ENCODE data around the gene CCDC178.

The CCDC178 gene

DNA sequence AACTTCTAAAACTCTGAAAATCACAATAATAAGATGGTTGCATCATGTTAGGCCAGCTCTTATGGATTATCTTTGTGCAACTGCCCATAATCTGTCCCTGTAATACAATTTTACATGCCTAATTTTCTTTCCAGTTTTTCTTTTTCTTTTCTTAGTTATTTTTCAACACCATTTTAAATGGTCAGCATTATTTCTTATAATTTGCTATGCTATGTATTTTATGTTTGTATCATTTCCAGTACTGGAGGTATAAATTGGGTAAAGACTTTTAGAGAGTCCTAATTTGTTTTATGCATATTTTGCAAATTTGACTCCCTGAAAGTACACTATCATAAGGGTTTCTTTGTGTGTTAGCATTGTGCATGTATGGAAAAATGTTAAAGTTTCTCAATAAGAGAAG lies 333.0 kb downstream of the CCDC178 start:
- TF ChIP-seq, protein P1, sequence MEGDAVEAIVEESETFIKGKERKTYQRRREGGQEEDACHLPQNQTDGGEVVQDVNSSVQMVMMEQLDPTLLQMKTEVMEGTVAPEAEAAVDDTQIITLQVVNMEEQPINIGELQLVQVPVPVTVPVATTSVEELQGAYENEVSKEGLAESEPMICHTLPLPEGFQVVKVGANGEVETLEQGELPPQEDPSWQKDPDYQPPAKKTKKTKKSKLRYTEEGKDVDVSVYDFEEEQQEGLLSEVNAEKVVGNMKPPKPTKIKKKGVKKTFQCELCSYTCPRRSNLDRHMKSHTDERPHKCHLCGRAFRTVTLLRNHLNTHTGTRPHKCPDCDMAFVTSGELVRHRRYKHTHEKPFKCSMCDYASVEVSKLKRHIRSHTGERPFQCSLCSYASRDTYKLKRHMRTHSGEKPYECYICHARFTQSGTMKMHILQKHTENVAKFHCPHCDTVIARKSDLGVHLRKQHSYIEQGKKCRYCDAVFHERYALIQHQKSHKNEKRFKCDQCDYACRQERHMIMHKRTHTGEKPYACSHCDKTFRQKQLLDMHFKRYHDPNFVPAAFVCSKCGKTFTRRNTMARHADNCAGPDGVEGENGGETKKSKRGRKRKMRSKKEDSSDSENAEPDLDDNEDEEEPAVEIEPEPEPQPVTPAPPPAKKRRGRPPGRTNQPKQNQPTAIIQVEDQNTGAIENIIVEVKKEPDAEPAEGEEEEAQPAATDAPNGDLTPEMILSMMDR (conservative IDR thresholded peaks at IDR 0.05), result no peak
- H3K27ac ChIP-seq, result no peak overlapping the region

DNA sequence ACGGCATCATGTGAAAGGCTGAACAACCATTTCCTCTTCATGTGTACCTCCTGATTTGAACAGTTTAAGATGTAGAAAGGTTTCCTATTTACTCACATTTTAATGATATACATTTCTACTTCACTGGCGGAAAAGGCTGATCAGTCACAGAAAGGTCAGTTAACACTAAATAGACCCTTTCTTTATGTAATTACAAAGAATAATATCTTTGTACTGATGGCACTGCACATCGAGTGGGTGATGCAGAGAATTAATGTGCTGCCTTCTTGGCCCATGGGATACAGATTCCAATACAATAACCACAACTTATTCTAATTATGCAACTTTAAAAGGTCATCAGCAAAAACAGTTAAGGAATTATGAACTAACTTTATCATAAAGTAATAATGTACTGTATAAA lies 339.2 kb downstream of the CCDC178 start:
- H3K27ac ChIP-seq, result no peak overlapping the region
- TF ChIP-seq, protein P1 (conservative IDR thresholded peaks at IDR 0.05), result no peak

DNA sequence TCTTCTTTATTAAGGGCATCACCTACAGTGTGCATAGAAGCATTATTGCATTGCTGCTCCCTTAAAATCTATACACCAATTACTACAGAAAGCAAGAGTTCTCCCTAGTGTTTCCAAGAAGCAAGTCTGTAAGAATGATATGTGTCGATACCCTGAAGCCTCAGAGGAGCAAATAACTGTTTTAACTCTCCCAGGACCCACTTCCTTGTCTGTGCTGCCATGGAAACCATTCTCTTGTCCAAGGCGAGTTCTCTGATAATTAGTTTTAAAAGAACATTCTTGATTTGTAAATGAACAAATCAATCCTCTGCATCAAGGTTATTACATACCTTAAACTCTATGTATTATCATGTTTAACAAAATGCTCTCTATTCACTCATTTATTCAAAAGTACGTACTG lies 340.9 kb downstream of the CCDC178 start:
- TF ChIP-seq, protein P1 (conservative IDR thresholded peaks at IDR 0.05), result no peak
- no peak overlapping the region for H3K27ac ChIP-seq

DNA sequence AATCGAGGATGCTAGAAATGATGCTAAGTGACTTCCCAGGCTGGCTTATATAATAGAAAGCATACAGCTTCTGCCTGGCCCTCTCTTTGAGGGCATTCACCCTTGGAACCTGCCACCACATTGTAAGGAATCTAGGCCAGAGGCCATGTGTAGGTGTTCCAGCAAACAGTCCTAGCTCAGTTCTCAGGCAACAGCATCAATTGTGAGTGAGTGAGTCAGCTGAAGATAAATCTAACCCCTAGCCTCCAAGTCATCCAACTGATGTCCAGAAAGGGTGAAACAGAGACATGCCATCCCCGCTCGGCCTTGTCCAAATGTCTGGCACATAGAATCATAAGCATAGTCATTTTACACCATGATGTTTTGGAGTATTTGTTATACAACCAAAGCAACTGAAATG lies 343.4 kb downstream of the CCDC178 start:
- no peak overlapping the region for H3K27ac ChIP-seq
- TF ChIP-seq, protein P1 (conservative IDR thresholded peaks at IDR 0.05), result no peak

DNA sequence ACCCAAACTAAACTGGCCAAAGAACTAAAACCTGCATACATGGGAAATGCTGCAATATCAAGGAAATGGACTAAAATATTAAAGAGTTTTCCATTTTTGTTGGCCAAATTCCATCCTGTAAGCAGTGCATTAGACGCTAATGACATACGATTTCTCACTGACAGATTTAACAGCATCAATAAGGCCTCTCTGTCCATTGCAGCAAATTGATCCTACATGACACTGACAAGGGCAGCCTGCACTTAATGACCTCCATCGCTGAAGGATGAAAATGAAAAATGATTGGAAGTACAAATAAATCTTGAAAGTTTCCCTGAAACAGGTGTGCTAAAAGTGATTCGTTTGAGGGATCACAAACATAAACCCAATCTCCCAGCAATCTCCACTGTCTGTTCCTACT lies 350.1 kb downstream of the CCDC178 start:
- H3K27ac ChIP-seq, result no peak overlapping the region
- TF ChIP-seq, protein P1 (conservative IDR thresholded peaks at IDR 0.05), result no peak

DNA sequence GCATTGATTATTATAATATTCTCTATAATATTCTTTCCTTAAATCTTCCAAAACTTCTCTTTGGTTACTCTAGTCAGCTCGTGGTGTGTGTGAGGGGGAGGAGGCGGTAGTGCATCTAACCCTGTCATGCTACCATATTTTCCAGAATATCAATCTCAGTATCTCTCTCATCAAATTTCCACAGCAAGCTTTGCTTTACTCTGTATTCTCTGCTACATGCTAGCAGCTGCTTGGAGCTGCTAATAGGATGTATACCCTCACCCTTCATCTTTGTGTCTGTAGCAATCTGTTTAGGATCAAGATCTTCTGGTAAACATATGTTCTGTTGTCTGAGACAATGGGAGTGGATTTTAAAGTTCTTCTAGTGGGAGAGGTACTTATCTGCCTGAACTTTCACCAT lies 363.9 kb downstream of the CCDC178 start:
- H3K27ac ChIP-seq, result no peak overlapping the region
- TF ChIP-seq, protein P1 (conservative IDR thresholded peaks at IDR 0.05), result no peak

DNA sequence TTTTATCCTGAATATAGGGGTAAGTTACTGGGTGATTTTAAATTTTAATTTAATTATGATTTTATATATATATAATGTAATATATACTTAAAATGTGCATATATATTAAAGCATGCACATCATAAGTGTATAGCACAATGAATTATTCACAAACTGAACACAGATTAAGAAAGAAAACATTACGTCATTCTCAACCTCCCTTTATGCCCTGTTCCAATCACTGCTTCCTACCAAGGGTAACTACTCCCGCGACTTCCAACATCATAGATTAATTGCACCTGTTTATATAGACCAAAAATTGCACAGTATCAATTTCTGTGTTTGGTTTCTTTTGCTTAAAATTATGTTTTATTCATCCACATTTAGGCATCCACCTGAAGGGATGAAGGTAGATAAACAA lies 366.4 kb downstream of the CCDC178 start:
- TF ChIP-seq, protein P1 (conservative IDR thresholded peaks at IDR 0.05), result no peak
- H3K27ac ChIP-seq, result no peak overlapping the region

All from VCaP (cell line).